Gastrocnemius medialis (tissue), 4 donors: Measurements from ENCODE around the gene PPIE.

ENCODE experiments used
- POLR2A ChIP-seq, 2 donors: fragments of 450-650 bp; IDR thresholded peaks; one replicate each; pipeline ENCODE4 v1.6.1; 2017; ENCODE audit warnings: antibody characterized with exemption in 2 of 2, mild to moderate bottlenecking in 2 of 2, moderate library complexity in 2 of 2
- TF ChIP-seq, protein P1 (sequence below), 5 experiments: fragments of 450-650 bp in 3 of 5; fragments of 200-600 bp in 2 of 5; sonication (generic) in 2 of 5; IDR thresholded peaks in 4 of 5; conservative IDR thresholded peaks in 1 of 5; 1 replicate in 4 of 5; 2 replicates in 1 of 5; pipeline ENCODE4 v1.5.1; 2016 to 2019; ENCODE audit warnings: antibody characterized with exemption in 5 of 5, mild to moderate bottlenecking in 3 of 5, moderate library complexity in 3 of 5

DNA sequence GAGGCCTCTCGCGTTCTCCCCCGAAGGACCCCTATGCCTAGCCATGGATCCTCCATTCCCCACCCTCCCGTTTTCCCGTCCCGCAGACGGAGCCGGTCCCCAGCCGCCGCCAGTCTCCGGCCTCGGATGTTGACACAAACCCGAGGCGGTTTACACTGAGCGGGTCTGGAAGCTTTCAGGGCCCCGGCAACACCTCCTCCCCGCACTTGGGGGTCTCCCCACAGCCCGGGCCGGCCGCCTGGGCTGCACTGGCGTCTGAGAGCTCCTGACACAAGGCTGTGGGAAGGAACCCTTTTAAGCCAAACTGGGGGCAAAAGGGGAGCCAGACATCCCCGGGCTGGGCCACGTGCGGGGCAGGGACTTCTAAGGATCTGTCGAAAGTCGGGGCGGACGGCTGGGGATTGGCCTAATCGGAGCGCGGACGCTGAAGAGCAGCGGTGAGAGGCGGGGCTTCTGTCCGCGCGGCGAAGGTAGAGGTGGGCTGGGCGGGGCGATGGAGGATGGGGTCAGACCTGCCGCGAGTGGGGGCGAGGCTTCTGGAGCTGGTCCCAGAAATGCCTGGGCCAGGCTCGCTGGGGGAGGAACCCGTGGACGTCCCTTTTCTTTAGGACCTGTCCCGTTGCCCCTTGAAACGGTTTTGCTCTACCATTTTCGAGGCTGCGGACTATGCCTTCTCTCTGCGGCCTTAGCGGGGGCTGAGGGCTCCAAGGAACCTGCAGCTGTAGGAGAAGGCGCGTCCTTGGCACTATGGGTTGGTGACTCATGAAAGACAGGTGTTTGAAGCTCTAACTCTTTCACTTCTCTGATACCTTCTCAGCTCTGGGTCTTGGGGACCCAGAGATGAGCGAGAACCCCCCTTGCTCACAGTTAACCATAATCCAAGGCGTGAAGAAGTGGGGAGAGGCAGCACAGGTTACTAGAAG, 46.3 kb upstream of the PPIE start:
- TF ChIP-seq, protein P1, sequence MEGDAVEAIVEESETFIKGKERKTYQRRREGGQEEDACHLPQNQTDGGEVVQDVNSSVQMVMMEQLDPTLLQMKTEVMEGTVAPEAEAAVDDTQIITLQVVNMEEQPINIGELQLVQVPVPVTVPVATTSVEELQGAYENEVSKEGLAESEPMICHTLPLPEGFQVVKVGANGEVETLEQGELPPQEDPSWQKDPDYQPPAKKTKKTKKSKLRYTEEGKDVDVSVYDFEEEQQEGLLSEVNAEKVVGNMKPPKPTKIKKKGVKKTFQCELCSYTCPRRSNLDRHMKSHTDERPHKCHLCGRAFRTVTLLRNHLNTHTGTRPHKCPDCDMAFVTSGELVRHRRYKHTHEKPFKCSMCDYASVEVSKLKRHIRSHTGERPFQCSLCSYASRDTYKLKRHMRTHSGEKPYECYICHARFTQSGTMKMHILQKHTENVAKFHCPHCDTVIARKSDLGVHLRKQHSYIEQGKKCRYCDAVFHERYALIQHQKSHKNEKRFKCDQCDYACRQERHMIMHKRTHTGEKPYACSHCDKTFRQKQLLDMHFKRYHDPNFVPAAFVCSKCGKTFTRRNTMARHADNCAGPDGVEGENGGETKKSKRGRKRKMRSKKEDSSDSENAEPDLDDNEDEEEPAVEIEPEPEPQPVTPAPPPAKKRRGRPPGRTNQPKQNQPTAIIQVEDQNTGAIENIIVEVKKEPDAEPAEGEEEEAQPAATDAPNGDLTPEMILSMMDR (IDR thresholded peaks at IDR 0.05 in 4 of 5, conservative IDR thresholded peaks at IDR 0.05 in 1 of 5) = no peak
- TF ChIP-seq POLR2A (IDR thresholded peaks at IDR 0.05) = no peak
